GM18909 (cell line): ENCODE data around the gene CORIN.
"Not testable (repeated sequence)": the region's sequence is repeated elsewhere in the genome, so short reads cannot be mapped to it uniquely, and the experiment has no call there.

ENCODE experiments used
- ATAC-seq: cut with Tn5 transposase; IDR thresholded peaks from one replicate; pipeline ENCODE4 v1.9.1; 2021; ENCODE audit warnings: mild to moderate bottlenecking; ENCODE audit not compliant: unreplicated experiment, poor library complexity

Gene CORIN

GRCh38 chr4:47606482-47606881 is 231.4 kb downstream of the CORIN start:
- ATAC-seq: no peak

- ATAC-seq: no peak
Measured at GRCh38 chr4:47598896-47599295, 239.0 kb downstream of the CORIN start.

- no peak for ATAC-seq
Measured at GRCh38 chr4:47598320-47598719, 239.5 kb downstream of the CORIN start.

- ATAC-seq: no peak
Measured at GRCh38 chr4:47597696-47598095, 240.2 kb downstream of the CORIN start.

GRCh38 chr4:47590325-47590724 is 247.5 kb downstream of the CORIN start:
- ATAC-seq: no peak

GRCh38 chr4:47579235-47579634 is 258.6 kb downstream of the CORIN start:
- ATAC-seq: no peak

DNA sequence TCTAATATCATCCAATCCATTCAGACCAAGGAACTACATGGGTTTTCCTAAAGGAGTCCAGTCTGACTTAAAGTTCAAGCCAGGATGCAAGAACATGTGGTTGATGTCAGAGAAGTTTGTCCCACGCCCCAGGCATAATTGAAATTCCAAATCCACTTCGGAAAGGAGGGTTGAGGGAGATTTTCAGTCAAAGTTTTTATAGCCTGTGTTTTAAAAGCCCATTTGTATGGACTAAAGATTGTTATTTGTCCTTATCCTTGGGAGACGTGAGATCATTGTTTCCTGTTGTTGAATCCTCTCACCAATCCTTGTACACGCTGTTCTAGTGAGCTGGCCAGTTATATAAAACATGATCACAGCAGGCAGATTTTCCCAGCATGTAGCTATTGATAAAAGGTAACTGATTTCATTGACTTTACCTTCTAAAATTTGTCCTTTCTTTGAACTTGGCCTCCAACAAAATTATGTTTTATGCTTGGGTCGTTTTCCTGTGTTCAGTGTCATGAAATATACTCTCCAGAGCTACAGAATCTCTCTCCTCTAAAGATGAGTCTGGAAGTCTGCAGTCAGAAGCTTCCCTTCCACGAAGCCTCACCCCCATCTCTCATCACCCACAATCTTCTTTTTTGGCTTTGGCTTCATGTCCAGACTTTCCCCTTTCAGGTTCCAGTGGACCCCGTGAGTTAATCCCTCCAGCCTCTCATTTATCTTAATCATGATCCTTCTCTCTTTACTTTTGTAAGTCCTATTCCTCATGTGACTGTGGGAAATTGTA is 259.9 kb downstream of the CORIN start:
- ATAC-seq: no peak

GRCh38 chr4:47572981-47573380 is 264.9 kb downstream of the CORIN start:
- no peak for ATAC-seq

- no peak for ATAC-seq
Measured at GRCh38 chr4:47570816-47571215, 267.1 kb downstream of the CORIN start.

DNA sequence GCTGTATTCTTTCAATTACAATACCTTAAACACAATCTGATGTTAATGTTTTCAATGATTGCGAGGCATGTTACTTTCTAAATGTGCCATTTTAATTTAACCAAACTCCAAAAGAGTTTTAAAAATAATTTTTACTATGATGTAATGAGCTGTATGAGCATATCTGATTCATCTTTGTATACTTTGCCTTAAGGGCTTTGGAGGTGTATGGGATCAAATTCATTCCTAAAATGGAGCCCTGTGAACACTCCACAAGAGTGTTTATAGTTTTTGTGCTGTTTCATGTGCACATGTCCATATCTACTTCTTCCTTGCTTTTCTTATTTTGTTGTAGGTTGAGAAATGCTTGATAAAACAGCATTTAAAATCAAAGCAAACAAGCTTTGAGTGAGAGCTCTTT is 270.4 kb downstream of the CORIN start:
- no peak for ATAC-seq

GRCh38 chr4:47566969-47567368 is 270.9 kb downstream of the CORIN start:
- no peak for ATAC-seq

- no peak for ATAC-seq
Measured at GRCh38 chr4:47566566-47566965, 271.3 kb downstream of the CORIN start.

DNA sequence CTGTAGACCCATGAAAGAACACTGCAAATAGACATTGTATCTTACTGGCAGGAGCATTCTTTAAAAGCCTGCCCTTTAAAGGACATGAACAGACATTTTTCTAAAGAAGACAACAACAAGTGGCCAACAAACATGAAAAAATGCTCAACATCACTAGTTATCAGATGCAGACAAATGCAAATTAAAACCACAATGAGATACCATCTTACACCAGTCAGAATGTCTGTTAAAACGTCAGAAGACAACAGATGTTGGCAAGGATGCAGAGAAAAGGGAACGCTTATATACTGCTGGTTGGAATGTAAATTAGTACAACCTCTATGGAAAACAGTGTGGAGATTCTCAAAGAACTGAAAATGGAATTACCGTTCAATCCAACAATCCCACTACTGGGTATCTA is 275.6 kb downstream of the CORIN start:
- ATAC-seq: no peak

DNA sequence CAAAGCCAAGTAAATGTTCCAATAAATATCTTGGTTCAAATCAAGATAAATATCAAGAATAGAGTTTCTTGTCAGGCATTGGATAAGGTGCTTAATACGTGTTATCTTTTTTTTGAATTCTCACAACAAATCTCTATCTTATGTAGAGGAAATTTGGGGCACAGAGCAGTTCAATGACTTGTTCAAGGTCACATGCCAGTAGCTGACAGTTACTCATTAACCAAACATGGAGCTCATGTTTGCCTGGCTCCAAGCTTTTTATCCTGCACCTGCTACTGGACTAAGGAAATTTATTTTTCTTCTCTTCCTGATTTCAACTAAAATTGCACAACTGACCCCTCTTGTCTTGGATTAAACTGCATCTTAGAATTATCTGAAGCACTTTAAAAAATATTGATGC is 276.5 kb downstream of the CORIN start:
- no peak for ATAC-seq

- no peak for ATAC-seq
Measured at GRCh38 chr4:47560682-47561081, 277.2 kb downstream of the CORIN start.

DNA sequence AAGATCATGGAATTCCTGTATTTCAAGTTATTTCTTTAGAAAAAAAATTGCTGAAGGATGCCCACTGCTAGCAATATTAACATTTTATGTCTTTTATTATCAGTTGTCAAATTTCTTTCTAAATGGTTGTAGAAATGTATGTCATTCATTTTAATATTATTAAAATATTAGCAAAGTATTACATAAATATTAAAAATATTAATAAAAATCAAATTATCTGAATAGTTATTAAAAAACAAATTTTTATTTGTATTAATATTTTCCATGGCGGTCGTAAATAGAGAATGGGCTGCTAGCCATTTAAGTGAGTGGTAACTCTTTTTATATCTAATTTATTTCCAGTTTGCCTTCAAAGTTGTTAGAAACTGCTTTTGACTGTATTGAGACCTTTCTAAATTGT is 280.6 kb downstream of the CORIN start:
- no peak for ATAC-seq

DNA sequence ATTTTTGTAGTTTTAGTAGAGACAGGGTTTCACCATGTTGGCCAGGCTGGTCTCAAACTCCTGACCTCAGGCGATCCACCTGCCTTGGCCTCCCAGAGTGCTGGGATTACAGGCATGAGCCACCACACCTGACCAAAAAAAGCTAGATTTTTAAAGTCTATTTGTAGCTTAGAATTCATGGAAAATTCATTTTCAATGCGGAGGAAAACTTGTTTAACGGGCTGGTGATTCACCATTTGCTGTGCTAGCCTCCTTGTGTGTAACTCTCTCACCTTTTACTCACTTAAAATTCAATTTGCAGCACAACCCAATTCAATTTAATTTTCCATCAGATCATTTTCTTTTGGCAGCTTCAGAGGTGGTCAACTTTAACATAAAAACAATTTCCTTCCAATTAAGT is 281.9 kb downstream of the CORIN start:
- not testable (repeated sequence) for ATAC-seq

DNA sequence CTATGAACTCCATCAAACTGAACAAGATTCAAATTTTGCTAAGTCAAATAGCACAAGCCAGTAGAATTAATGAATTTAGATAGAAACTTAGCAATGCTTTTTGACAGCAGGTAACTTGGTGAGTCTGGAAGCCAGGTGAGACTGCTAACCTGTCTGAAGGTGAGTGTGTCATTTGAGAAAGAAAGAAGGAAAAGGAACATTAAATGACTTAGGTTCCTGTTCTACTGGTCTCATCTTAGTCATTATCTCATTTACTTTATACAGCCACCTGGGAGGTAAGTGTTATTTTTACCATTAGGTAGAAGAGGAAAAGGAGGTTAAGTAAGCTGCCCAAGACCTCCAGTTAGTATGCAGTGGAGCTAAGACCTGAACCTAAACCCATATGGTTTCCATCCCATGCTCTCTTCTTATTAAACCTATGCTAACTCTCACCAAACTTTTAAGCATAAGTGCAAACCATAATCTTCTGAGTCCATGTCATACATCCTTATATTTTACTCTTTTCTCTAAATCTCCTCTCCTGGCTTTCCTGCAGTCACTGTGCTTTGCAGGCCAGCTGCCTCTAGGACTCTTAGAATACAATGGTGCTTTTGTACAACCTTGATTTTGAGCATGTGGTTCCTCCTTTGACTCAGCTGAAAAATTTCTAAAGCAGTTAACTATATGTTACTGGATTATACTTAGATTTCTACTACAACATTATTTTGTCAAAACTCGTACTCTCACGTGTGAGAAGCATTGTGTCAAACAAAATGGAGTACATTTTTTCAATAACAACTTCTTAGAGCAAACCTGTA is 284.3 kb downstream of the CORIN start:
- ATAC-seq: no peak

GRCh38 chr4:47551682-47552081 is 286.2 kb downstream of the CORIN start:
- ATAC-seq: no peak

DNA sequence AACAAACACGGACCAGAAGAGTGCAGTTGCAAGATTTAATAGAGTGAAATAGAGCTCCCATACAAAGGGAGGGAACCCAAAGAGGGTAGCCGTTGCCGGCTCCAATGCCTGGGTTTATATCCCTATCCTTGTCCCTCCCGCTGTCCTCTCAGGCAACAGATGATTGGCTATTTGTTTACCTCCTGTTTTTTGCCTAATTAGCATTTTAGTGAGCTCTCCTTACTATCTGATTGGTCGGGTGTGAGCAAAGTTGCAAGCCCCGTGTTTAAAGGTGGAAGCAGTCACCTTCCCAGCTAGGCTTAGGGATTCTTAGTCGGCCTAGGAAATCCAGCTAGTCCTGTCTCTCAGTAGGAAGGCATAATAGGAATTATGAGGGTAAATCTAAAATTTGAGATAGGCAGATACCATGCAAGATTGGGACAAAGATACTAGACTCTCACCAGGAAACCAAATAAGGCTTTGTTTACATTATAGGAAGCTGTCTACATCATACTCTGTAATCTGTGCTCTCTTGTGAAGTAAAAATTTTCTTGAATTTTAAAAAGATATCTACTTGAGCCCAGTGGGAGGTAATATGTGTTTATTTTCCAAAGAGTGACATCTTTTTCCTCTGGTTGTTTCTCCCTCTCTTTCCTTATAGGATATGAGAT is 286.8 kb downstream of the CORIN start:
- no peak for ATAC-seq

- ATAC-seq: not testable (repeated sequence)
Measured at GRCh38 chr4:47550357-47550756, 287.5 kb downstream of the CORIN start.
